Measurements from ENCODE around the gene CPB2.

DNA sequence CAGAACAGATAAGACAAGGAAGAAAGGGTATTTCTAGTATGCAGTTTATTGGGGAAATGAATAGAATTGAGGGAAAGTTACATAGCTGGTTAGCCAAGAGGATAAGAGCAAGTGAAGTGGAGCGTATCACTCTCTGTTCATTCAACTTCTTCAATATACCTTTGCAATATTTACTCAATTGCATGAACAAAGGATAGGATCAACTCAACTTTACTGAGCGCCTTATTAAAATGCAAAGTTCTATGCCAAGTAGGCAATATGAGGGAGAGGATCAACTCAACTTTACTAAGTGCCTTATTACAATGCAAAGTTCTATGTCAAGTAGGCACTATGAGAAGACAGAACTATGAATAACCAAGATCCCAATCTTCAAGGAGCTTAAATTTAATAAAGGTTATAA, 96.2 kb downstream of the CPB2 start:
- no peak for TF ChIP-seq REST (IDR thresholded peaks at IDR 0.05; ENCODE audit: low read depth)
- TF ChIP-seq POLR2A (IDR thresholded peaks at IDR 0.05; ENCODE audit: borderline replicate concordance, extremely low read depth, insufficient read depth, insufficient read length), result no peak
- TF ChIP-seq, protein P1, sequence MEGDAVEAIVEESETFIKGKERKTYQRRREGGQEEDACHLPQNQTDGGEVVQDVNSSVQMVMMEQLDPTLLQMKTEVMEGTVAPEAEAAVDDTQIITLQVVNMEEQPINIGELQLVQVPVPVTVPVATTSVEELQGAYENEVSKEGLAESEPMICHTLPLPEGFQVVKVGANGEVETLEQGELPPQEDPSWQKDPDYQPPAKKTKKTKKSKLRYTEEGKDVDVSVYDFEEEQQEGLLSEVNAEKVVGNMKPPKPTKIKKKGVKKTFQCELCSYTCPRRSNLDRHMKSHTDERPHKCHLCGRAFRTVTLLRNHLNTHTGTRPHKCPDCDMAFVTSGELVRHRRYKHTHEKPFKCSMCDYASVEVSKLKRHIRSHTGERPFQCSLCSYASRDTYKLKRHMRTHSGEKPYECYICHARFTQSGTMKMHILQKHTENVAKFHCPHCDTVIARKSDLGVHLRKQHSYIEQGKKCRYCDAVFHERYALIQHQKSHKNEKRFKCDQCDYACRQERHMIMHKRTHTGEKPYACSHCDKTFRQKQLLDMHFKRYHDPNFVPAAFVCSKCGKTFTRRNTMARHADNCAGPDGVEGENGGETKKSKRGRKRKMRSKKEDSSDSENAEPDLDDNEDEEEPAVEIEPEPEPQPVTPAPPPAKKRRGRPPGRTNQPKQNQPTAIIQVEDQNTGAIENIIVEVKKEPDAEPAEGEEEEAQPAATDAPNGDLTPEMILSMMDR (IDR thresholded peaks at IDR 0.05 in 2 of 3, conservative IDR thresholded peaks at IDR 0.05 in 1 of 3; ENCODE audit: borderline replicate concordance in 1 of 3, insufficient read depth in 1 of 3, low read depth in 2 of 3, low read length in 2 of 3), result no peak
- no peak for TF ChIP-seq YY1 (IDR thresholded peaks at IDR 0.05; ENCODE audit: extremely low read depth, insufficient replicate concordance, low read depth, low read length)
- no peak for TF ChIP-seq SRF (IDR thresholded peaks at IDR 0.05; ENCODE audit: low read depth)
- TF ChIP-seq, protein P2, sequence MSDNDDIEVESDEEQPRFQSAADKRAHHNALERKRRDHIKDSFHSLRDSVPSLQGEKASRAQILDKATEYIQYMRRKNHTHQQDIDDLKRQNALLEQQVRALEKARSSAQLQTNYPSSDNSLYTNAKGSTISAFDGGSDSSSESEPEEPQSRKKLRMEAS (IDR thresholded peaks at IDR 0.05), result no peak
- TF ChIP-seq SIN3A (IDR thresholded peaks at IDR 0.05; ENCODE audit: low read depth), result no peak
- no peak for TF ChIP-seq EZH2 (IDR thresholded peaks at IDR 0.05)
- no peak for TF ChIP-seq POLR2AphosphoS5 (IDR thresholded peaks at IDR 0.05; ENCODE audit: low read depth, low read length)

All from HCT116 (cell line).